ENCODE data around the gene WWOX. TPM values are rescaled to one million over a fixed set of nuclear protein-coding genes. Genes with fewer than 3 reads are reported as not detected.

Gene WWOX
- total and polyA plus RNA-seq, 2 of the 13 experiments (the other 11 are each of a cell fraction or from before 2014, with no cell fraction given) = 9.1 to 37.4 TPM

GRCh38 chr16:78249056-78249455 is 149.6 kb downstream of the WWOX start (continued):
- TF ChIP-seq KDM3A (CRISPR knock-in tag; IDR thresholded peaks at IDR 0.05; ENCODE audit: low read depth) = 0 out of 2 replicates have a peak, but pooled peaks have one; percentile 35
- peak; percentile 49; the same call in 1 of the 2 replicates for TF ChIP-seq HNF4A (CRISPR knock-in tag; IDR thresholded peaks at IDR 0.05)
- TF ChIP-seq, protein P1, sequence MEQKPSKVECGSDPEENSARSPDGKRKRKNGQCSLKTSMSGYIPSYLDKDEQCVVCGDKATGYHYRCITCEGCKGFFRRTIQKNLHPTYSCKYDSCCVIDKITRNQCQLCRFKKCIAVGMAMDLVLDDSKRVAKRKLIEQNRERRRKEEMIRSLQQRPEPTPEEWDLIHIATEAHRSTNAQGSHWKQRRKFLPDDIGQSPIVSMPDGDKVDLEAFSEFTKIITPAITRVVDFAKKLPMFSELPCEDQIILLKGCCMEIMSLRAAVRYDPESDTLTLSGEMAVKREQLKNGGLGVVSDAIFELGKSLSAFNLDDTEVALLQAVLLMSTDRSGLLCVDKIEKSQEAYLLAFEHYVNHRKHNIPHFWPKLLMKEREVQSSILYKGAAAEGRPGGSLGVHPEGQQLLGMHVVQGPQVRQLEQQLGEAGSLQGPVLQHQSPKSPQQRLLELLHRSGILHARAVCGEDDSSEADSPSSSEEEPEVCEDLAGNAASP (CRISPR knock-in tag; IDR thresholded peaks at IDR 0.05; ENCODE audit: borderline replicate concordance) = 0 out of 2 replicates have a peak, but pooled peaks have one; percentile 21
- TF ChIP-seq, protein P2, sequence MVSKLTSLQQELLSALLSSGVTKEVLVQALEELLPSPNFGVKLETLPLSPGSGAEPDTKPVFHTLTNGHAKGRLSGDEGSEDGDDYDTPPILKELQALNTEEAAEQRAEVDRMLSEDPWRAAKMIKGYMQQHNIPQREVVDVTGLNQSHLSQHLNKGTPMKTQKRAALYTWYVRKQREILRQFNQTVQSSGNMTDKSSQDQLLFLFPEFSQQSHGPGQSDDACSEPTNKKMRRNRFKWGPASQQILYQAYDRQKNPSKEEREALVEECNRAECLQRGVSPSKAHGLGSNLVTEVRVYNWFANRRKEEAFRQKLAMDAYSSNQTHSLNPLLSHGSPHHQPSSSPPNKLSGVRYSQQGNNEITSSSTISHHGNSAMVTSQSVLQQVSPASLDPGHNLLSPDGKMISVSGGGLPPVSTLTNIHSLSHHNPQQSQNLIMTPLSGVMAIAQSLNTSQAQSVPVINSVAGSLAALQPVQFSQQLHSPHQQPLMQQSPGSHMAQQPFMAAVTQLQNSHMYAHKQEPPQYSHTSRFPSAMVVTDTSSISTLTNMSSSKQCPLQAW (CRISPR knock-in tag; IDR thresholded peaks at IDR 0.05) = no peak
- TF ChIP-seq ZBTB40 (IDR thresholded peaks at IDR 0.05) = no peak
- TF ChIP-seq ZBTB40 (CRISPR knock-in tag; IDR thresholded peaks at IDR 0.05) = 0 out of 2 replicates have a peak, but pooled peaks have one; percentile 13
- peak; percentile 68; the same call in 1 of the 2 replicates for TF ChIP-seq ZNF205 (CRISPR knock-in tag; IDR thresholded peaks at IDR 0.05)
- 0 out of 2 replicates have a peak, but pooled peaks have one; percentile 51 for TF ChIP-seq HMG20A (CRISPR knock-in tag; IDR thresholded peaks at IDR 0.05; ENCODE audit: borderline replicate concordance)
- peak; percentile 65; the same call in 1 of the 2 replicates for TF ChIP-seq ZNF331 (CRISPR knock-in tag; IDR thresholded peaks at IDR 0.05)
- 0 out of 2 replicates have a peak, but pooled peaks have one; percentile 37 for TF ChIP-seq RELA (CRISPR knock-in tag; IDR thresholded peaks at IDR 0.05)
- TF ChIP-seq NONO (IDR thresholded peaks at IDR 0.05) = no peak
- 0 out of 2 replicates have a peak, but pooled peaks have one; percentile 25 for TF ChIP-seq NONO (CRISPR knock-in tag; conservative IDR thresholded peaks at IDR 0.05)
- no peak for TF ChIP-seq TEAD3 (CRISPR knock-in tag; optimal IDR thresholded peaks at IDR 0.05; ENCODE audit: borderline replicate concordance)
- no peak for TF ChIP-seq STAT5B (CRISPR knock-in tag; IDR thresholded peaks at IDR 0.05)
- TF ChIP-seq, protein P3, sequence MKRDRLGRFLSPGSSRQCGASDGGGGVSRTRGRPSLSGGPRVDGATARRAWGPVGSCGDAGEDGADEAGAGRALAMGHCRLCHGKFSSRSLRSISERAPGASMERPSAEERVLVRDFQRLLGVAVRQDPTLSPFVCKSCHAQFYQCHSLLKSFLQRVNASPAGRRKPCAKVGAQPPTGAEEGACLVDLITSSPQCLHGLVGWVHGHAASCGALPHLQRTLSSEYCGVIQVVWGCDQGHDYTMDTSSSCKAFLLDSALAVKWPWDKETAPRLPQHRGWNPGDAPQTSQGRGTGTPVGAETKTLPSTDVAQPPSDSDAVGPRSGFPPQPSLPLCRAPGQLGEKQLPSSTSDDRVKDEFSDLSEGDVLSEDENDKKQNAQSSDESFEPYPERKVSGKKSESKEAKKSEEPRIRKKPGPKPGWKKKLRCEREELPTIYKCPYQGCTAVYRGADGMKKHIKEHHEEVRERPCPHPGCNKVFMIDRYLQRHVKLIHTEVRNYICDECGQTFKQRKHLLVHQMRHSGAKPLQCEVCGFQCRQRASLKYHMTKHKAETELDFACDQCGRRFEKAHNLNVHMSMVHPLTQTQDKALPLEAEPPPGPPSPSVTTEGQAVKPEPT (CRISPR knock-in tag; IDR thresholded peaks at IDR 0.05; ENCODE audit: low read depth) = 0 out of 2 replicates have a peak, but pooled peaks have one; percentile 41
- TF ChIP-seq SRF (IDR thresholded peaks at IDR 0.05; ENCODE audit: low read depth, low read length) = no peak
- no peak for TF ChIP-seq SNRNP70 (IDR thresholded peaks at IDR 0.05; ENCODE audit: low read depth, low read length)
